Effector memory CD8-positive, alpha-beta T cell (primary cell): ENCODE measurements around the gene YES1.

Experiments
- ATAC-seq: fragments of 150-1000 bp; cut with Tn5 transposase; replicated peaks from 2 replicates; pipeline ENCODE4 v1.10.0; 2021; ENCODE audit warnings: mild to moderate bottlenecking, moderate library complexity
- DNase-seq, 3 experiments: peaks; one replicate each; pipeline ENCODE4 v3.0.0; 2021
- H3K27ac Mint-ChIP-seq, 2 donors: one replicate each; pipeline ENCODE4 v1.8.0; 2022; ENCODE audit warnings: mild to moderate bottlenecking in 2 of 2, mixed read lengths in 2 of 2, moderate library complexity in 2 of 2
- H3K27me3 Mint-ChIP-seq, 2 donors: one replicate each; pipeline ENCODE4 v1.8.0; 2022; ENCODE audit warnings: mixed read lengths in 2 of 2
- H3K36me3 Mint-ChIP-seq: one replicate; pipeline ENCODE4 v1.8.0; 2022; ENCODE audit warnings: mild to moderate bottlenecking, moderate library complexity, mixed read lengths; ENCODE audit not compliant: insufficient read depth
- H3K4me1 Mint-ChIP-seq, 2 donors: one replicate each; pipeline ENCODE4 v1.8.0; 2022; ENCODE audit warnings: low read depth in 2 of 2, mixed read lengths in 2 of 2
- H3K4me3 Mint-ChIP-seq, 2 donors: one replicate each; pipeline ENCODE4 v1.8.0; 2022; ENCODE audit warnings: mild to moderate bottlenecking in 2 of 2, mixed read lengths in 2 of 2, moderate library complexity in 2 of 2
- H3K9me3 Mint-ChIP-seq, 2 donors: one replicate each; pipeline ENCODE4 v1.8.0; 2022; ENCODE audit warnings: mixed read lengths in 2 of 2
- total RNA-seq, 9 experiments: gene quantifications; one replicate each; lab custom pipeline; 2026; lab: John Stamatoyannopoulos, UW

The YES1 gene
- total RNA-seq = 15.9 to 85.7 (median 32.3) reads per million in 9 experiments

DNA sequence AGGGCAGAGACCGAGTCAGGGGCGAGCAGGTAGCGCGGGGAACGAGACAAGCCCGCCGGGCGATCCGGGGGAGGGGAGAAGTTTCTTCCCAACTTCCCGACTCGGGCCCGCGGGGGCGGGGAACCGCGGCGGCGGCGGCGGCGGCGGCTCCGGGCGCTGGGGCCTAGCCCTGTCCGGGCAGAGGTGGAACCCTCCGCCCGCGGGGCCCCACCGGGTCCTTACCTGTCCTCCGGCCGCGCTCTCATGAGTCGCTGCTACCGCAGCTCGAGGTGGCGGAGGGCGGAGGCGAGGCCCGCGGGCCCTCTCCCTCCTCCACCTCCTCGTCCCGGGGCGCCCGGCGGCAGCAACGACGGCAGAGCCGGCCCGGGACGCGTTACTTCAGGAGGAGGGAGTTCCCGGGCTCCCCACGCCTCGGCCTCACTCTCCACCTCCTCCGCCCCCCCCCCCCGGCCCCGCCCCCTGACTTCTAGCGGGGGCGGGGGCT lies at the start of gene YES1:
Gene YES1, minus strand, starts transcription at position 351 of the 484 bp plus-strand sequence. CDS start 55,415 bp downstream, outside the sequence.
- DNase-seq (peak in 2 of 3 experiments; percentile 46 to 49), ATAC-seq (peak; percentile 59)
- H3K4me1 Mint-ChIP-seq = peaks cover 35 to 73% of the 10 kb centered on the region in 2 donors
- H3K27ac Mint-ChIP-seq = peak within 1 kb of the TSS; percentile 96 to 97
- H3K9me3 Mint-ChIP-seq = no peaks in the 10 kb centered on the region
- peak within 1 kb of the TSS; percentile 94 for H3K4me3 Mint-ChIP-seq
- peaks cover 27% of the 10 kb centered on the region for H3K36me3 Mint-ChIP-seq
- H3K27me3 Mint-ChIP-seq = no peaks in the 10 kb centered on the region

DNA sequence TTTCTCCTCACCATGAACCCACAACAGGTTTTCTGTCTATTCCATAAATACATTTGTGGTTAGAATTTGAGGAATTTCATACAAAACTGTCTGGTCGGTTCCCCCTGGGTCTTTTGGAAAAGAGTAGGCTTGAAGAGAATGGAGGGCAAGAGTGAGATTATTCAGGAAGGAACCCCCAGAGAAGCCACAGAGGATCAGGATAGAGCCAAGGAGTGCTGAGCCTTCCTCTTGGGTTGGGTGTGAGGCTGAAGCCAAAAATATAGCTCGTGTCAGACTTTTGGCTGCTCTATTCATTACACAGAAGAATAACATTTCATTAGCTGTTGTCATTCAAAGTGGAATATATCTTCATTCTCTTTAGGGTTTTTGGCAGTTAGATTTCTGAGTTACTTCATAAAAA lies 45.9 kb upstream of the YES1 start:
- DNase-seq (no peak), ATAC-seq (no peak)
- Mint-ChIP-seq H3K27ac (no peak overlapping the region), H3K27me3 (peaks cover 32 to 54% of the 10 kb centered on the region in 2 donors), H3K9me3 (no peaks in the 10 kb centered on the region), H3K4me3 (no peak overlapping the region), H3K4me1 (no peaks in the 10 kb centered on the region), H3K36me3 (peaks cover 3% of the 10 kb centered on the region)

DNA sequence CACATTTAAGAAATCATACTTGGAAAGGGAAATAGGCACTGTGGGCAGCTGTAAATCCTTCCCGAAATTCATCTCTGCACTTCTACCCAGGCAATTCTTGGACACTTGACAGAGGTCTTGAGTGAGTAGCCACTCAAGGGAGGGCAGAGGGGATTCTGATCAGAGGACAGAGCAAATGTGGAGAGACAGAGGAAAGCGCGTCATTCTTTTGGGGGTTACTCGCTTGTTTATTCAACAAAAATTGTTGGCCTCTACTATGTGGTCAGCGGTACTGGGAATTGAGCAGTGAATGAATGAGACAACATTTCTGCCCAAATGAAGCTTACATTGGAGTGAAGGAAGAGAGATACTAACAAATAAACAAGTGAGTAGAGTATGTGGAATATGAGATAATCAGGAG lies 41.4 kb upstream of the YES1 start:
- Mint-ChIP-seq H3K36me3 (peaks cover 3% of the 10 kb centered on the region), H3K4me1 (no peaks in the 10 kb centered on the region), H3K27me3 (peaks cover 25 to 49% of the 10 kb centered on the region in 2 donors), H3K4me3 (no peak overlapping the region), H3K27ac (no peak overlapping the region), H3K9me3 (no peaks in the 10 kb centered on the region)
- DNase-seq = no peak
- ATAC-seq = no peak

DNA sequence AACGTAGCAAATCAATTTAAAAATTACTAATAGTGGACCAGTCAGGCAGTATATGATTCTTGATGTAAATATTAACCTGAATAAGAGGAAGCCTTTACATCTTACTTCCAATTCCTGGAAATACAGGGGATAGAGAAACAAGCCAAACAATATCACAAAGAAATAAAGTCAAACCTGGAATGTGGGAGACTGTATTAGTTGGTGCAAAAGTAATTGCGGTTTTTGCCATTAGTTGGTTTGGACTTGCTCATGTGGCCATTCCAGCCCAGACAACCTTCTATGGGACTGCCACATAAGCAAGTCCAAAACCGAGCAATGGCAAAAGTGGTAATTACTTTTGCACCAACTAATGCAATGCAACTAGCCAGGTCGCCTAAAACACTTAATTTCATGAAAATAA lies 38.9 kb upstream of the YES1 start:
- H3K36me3 Mint-ChIP-seq = peaks cover 3% of the 10 kb centered on the region

DNA sequence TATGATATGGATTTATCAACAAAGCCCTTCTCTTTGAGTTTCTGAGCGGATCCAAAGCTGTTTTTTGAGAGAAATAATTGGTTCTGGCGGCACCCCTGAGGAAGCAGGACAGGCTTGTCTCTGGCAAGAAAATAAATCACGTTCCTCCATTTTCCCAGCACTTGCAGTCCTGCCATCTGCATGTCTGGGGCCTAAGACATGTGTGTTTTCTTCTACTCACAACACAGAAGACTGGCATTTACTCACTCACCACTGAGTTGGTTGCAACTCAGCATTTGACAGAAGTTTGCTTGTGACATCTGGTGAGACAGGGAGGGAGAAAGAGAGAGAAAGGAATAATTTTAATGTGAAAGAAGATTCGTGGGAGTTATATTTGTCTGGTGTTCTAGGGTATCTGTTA lies 37.0 kb upstream of the YES1 start:
- DNase-seq = no peak
- H3K36me3 Mint-ChIP-seq = no peaks in the 10 kb centered on the region
- H3K27me3 Mint-ChIP-seq = peaks cover 18 to 22% of the 10 kb centered on the region in 2 donors
- H3K27ac Mint-ChIP-seq = no peak overlapping the region
- no peak for ATAC-seq
- no peaks in the 10 kb centered on the region for H3K9me3 Mint-ChIP-seq
- H3K4me1 Mint-ChIP-seq = no peaks in the 10 kb centered on the region
- H3K4me3 Mint-ChIP-seq = no peak overlapping the region

More for the DNA sequence above, 38.9 kb upstream of the YES1 start:
- ATAC-seq (no peak), DNase-seq (no peak)
- Mint-ChIP-seq H3K9me3 (no peaks in the 10 kb centered on the region), H3K4me1 (no peaks in the 10 kb centered on the region), H3K4me3 (no peak overlapping the region), H3K27me3 (peaks cover 21 to 26% of the 10 kb centered on the region in 2 donors), H3K27ac (no peak overlapping the region)

DNA sequence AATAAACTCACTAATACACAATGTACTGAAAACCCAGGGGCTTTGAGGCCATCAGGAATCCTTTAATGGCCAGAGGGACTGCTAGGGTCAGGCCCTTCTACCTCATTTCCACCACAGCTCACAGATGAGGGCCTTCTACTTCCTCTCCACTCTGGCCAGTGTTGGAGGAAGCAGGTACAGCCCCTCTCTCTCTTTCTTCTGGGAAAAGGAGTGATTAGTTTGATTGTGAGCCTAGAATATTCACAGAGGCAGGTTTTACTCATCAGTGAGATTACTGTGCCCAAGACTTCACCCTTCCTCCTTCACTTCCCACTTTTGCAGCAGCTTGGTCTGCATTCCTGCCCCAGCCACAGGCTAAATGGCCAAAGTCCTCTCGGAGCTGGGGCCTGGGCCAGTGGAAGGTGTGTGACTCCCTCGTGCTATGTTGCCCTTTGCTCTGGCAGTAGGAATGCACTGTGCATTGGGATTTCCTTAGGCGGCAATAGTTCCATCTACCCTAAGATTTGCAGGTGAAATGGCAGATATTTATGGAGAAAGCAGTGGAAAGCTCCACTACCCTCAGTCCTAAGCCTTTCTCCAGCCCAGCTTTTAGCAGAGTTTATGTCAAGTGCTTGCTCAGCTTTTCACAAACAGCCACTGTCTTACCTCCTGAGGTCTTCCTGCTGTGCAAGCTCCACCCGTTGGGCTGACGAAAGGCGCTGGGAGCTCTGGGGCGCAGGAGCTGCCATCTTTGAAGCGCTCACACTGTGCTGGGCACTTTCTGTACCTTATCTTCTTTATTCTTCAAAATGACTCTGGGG lies 36.2 kb upstream of the YES1 start:
- Mint-ChIP-seq H3K4me3 (no peak overlapping the region), H3K27me3 (peaks cover 11 to 14% of the 10 kb centered on the region in 2 donors), H3K4me1 (no peaks in the 10 kb centered on the region), H3K36me3 (no peaks in the 10 kb centered on the region), H3K27ac (no peak overlapping the region), H3K9me3 (no peaks in the 10 kb centered on the region)
- ATAC-seq (no peak), DNase-seq (no peak)

DNA sequence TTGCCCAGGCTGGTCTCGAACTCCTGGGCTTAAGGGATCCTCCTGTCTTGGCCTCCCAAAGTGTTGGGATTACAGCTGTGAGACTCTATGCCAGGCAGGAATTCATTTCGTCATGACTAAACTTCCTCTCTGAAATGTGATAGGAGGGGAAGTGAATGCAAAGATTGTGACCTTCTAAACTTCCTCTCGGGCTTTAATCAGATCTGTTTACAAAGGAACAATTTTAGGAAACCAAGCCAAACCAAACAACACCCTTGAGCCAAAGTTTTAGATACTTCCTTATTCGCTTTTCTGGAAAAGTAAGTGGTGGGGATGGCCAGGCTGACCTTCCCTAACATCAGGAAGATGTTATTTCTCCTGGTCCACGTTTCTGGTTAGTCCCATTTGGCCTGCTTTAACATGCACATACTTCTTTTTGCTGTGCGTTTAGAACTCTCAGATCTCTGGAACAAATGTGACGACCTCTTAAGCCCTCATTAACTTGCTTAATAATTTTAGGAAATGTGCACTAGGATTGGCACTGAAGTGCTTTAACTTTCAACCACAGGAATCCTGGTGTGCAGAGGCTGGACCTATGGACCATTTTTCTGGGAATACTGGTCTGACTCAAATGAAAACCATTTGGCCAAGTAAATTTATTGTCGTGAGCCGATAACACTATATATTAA lies 33.2 kb upstream of the YES1 start:
- Mint-ChIP-seq H3K27me3 (peaks cover 0 to 6% of the 10 kb centered on the region in 2 donors), H3K36me3 (no peaks in the 10 kb centered on the region), H3K4me3 (no peak overlapping the region), H3K4me1 (no peaks in the 10 kb centered on the region), H3K27ac (no peak overlapping the region), H3K9me3 (no peaks in the 10 kb centered on the region)
- DNase-seq (no peak), ATAC-seq (no peak)

DNA sequence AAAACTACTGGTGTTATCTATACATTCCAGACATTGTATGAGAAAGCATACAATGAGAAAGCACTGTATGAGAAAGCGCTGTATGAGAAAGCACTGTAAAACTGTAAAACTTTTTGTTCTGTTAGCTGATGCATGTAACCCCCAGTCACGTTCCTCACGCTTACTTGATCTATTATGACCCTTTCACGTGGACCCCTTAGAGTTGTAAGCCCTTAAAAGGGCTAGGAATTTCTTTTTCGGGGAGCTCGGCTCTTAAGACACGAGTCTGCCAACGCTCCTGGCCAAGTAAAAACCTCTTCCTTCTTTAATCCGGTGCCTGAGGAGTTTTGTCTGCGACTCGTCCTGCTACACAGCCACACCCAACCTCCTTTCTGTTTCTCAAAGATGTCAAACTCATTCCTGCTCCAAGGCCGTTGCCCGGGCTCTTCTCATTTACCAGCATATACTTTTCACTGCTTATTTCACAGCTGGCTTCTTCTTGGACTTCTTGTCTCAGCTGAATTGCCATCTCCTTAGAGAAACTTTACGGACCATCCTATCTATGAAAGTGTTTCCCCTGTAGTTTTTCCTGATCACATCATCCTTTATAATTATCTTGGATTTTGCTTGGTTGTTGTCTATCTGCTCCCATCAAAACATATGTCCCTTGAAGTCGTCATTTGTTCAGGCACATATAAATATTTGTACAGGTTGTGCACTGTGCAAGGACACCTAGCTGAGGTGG lies 29.8 kb upstream of the YES1 start:
- no peaks in the 10 kb centered on the region for H3K36me3 Mint-ChIP-seq
- DNase-seq (no peak), ATAC-seq (no peak)
- no peak overlapping the region for H3K27ac Mint-ChIP-seq
- H3K4me1 Mint-ChIP-seq = peaks cover 0 to 6% of the 10 kb centered on the region in 2 donors
- H3K9me3 Mint-ChIP-seq = no peaks in the 10 kb centered on the region
- H3K27me3 Mint-ChIP-seq = peaks cover 5 to 14% of the 10 kb centered on the region in 2 donors
- H3K4me3 Mint-ChIP-seq = no peak overlapping the region

DNA sequence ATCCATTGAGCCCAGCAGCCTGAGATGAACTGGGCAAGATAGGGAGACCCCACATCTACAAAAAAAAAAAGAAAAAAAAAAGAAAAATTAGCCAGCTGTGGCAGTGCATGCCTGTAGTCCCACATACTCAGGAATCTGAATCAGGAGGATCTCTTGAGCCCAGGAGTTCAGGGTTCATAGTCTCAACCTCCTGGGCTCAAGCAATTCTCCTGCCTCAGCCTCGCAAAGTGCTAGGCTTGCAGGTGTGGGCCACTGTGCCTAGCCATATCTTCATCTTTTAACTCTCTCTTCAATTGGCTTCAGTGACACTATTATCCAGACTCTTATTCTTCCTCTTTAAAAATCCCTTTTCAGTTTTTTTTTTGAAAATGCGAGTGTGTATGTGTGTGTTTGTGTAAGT lies 28.5 kb upstream of the YES1 start:
- Mint-ChIP-seq H3K4me3 (no peak overlapping the region), H3K4me1 (peaks cover 0 to 6% of the 10 kb centered on the region in 2 donors)

DNA sequence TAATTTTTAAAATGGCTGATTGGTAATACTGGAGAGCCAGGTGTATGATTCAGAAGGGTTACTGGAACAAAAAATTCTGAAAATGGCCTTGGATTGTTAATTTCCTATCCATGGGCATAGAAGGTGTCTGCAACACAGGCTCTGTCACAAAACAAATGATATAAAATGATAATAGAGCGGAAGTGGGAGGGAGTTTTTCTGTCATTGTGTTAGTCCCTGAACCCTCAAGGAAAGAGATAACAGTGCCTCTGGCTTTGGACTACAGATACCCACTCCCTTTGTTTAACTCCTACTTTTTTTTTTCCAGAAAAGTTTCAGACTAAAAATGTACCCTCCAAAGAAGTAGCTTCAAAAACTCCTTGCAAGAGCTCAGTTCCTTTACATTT lies 28.0 kb upstream of the YES1 start:
- ATAC-seq = no peak
- no peak for DNase-seq
- peaks cover 0 to 6% of the 10 kb centered on the region in 2 donors for H3K4me1 Mint-ChIP-seq
- peaks cover 5 to 14% of the 10 kb centered on the region in 2 donors for H3K27me3 Mint-ChIP-seq
- no peak overlapping the region for H3K27ac Mint-ChIP-seq
- no peaks in the 10 kb centered on the region for H3K36me3 Mint-ChIP-seq
- H3K4me3 Mint-ChIP-seq = no peak overlapping the region
- no peaks in the 10 kb centered on the region for H3K9me3 Mint-ChIP-seq

More for the DNA sequence above, 28.5 kb upstream of the YES1 start:
- no peak for DNase-seq
- H3K27ac Mint-ChIP-seq = no peak overlapping the region
- ATAC-seq = no peak
- H3K9me3 Mint-ChIP-seq = no peaks in the 10 kb centered on the region
- peaks cover 5 to 14% of the 10 kb centered on the region in 2 donors for H3K27me3 Mint-ChIP-seq
- H3K36me3 Mint-ChIP-seq = no peaks in the 10 kb centered on the region

DNA sequence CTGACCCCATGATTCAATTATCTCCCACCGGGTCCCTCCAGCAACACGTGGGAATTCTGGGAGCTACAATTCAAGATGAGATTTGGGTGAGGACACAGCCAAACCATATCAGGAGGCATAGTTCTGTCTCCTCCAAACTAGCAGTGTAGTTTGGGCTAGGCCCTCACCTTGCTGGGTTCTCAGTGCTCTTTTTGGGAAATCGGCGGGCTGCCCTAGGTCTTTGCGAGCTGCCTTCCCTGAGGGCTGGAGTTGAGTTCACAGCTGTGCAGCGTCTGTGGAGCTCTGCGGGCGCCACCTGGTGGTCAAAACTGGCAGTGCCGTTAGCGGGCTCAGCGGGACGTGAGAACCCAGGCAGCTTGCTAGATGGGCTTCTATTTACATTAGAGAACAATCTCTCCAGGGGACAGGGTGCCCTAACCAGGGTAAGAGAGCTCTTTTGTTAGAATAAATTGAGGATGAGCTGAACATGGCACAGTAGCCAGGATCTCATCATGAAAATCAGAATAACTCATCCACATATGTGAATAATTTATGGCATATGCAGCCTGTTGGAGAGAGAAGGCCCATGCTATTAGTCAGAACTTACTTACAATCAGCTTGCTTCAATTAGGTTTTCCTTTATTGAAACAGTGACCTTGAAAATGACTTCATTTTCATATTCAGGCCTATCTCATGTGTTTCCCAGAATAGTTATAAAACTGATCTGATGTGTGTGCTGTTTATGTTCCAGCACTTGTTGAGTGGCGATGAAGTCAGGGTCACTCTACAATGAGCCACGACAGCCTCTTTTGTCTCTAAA lies 27.4 kb upstream of the YES1 start:
- H3K4me3 Mint-ChIP-seq = no peak overlapping the region
- H3K4me1 Mint-ChIP-seq = peaks cover 0 to 6% of the 10 kb centered on the region in 2 donors
- H3K27me3 Mint-ChIP-seq = peaks cover 5 to 14% of the 10 kb centered on the region in 2 donors
- H3K27ac Mint-ChIP-seq = no peak overlapping the region
- H3K36me3 Mint-ChIP-seq = no peaks in the 10 kb centered on the region
- DNase-seq (peak; percentile 88 to 91 (median 88)), ATAC-seq (peak; percentile 97)
- no peaks in the 10 kb centered on the region for H3K9me3 Mint-ChIP-seq

DNA sequence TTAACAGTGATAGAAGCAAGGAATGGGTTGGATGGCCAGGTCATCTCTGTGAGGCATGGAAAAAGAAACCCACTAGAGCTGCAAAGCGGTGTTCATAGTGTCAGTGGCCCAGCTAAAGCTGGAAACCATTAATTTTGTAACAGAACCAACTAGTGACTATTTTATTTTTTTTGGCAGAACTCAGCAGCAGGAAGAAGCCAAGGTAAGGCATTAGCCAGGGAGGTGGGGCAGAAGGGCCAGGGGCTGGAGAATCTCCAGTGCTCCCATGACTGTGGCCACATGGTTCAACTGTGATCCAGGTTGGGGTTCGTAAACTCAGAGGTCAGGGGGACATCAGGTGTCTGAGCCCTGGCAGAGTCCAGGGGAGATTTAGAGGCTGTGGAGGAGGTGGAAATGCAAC lies 25.9 kb upstream of the YES1 start:
- peaks cover 5 to 14% of the 10 kb centered on the region in 2 donors for H3K27me3 Mint-ChIP-seq
- H3K9me3 Mint-ChIP-seq = no peaks in the 10 kb centered on the region
- no peak overlapping the region for H3K4me3 Mint-ChIP-seq
- H3K4me1 Mint-ChIP-seq = peaks cover 0 to 6% of the 10 kb centered on the region in 2 donors
- H3K27ac Mint-ChIP-seq = peak overlapping the region in 1 of 2 donors; percentile 50
- H3K36me3 Mint-ChIP-seq = no peaks in the 10 kb centered on the region
- DNase-seq (no peak), ATAC-seq (no peak)
